HG03060 (cell line): ENCODE measurements around the gene MND1.
"Not testable (repeated sequence)": the region's sequence is repeated elsewhere in the genome, so short reads cannot be mapped to it uniquely, and the experiment has no call there.

ENCODE experiments used
- ATAC-seq: cut with Tn5 transposase; IDR thresholded peaks from one replicate; pipeline ENCODE4 v1.9.1; 2021; ENCODE audit warnings: low read depth, moderate number of reproducible peaks; ENCODE audit not compliant: unreplicated experiment

Gene MND1

DNA sequence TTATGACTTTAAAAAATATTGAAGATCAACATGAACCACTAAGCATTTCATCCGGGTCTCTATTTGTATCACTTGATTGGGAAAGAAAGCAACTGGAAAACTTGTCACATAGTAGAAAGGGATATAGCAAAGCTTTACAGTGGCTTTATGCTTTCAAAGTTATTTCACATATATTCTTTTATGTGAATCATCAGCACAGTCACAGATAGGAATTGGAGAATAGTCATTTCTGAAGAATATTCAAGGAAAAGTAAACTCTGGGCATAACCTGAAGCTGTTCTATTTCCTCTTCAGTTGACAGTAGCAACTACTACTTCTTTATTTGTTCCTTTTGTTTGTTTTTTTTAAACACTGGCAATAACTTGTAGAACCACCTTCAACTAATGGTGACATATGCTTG, 50.5 kb downstream of the MND1 start:
- ATAC-seq: no peak

DNA sequence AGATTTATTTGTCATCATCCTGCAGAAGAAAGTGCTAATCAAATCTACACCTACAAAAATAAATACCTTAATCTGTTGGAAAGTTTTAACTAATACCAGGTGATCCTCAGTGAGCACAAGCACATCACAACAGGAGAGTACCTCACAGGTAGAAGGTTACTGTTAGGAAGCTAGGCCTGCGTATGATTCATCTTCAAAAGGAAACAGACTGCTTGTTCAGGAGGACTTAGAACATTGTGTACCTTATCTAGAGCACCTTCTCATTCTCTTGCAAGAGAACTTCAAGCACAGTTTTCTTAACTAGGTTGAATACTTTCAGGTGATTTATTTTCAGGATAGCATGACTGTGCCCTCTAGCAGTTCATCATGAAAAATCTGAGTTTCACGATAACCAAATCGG, 54.2 kb downstream of the MND1 start:
- ATAC-seq: no peak

DNA sequence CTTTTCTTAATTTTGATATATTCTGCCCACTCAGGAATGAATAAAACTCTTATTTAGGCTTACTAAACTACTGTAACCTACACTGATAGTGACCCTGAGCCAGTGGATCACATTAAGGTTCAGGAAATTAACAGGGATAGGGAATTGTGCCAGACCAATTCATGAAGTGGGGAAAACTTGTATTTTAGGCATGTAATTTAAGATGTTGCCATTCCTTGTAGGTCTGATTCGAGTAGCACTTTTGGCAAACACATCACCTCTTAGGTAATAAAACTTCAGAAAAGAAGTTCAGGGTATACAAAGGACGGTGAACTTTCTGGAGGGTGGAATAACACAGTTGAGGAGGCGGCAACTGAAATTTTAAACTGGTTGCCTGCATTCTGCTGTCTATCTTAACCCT, 54.9 kb downstream of the MND1 start:
- ATAC-seq: no peak

- ATAC-seq: no peak
These were observed 57.0 kb downstream of the MND1 start for GRCh38 chr4:153401501-153401900.

DNA sequence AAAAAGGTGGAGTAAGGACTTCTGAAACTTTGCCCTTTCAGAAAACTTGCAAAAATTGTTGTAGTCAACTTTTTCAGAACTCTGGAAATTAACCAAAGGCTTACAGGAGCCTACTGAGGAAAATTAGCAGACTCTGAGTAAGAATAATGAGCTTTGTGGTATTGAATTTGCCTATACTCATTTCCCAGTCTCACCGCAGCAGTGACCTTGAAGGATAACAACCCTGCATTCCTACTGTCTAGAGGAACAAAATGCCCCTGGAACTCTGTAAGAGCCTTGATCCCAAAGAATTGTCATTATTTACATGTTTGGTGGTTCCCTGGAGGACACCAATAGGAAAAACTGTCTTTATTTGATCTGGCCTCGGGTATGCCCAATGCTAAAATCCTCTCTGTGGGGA, 57.9 kb downstream of the MND1 start:
- no peak for ATAC-seq

DNA sequence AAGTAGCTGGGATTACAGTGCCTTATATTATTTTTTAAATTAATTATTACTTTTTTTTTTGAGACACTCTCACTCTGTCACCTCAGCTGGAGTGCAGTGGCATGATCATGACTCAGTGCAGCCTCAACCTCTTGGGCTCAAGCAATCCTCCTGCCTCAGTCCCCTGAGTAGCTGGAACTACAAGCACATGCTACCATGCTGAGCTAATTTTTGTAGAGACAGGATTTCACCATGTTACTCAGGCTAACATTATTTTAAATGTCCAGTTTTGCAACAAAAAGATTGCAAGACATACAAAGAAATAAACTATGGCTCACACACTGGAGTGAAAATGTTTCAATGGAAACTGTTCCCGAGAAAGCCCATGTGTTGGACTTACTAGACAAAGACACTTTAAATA, 59.2 kb downstream of the MND1 start:
- ATAC-seq: no peak

DNA sequence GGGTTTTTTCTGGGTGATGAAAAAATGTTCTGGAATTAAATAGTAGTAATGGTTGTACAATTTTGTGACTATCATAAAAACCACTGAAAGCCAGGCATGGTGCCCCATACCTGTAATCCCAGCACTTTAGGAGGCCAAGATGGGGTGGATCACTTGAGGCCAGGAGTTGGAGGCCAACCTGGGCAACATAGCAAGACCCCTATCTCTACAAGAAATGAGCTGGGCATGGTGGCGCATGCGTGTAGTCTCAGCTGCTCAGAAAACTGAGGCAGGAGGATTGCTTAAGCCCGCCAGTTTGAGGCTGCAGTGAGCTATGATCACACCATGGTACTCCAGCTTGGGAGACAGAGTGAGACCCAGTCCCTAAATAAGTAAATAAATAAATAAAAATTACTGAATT, 63.4 kb downstream of the MND1 start:
- no peak for ATAC-seq

- ATAC-seq: no peak
These were observed 64.4 kb downstream of the MND1 start for GRCh38 chr4:153408932-153409331.

GRCh38 chr4:153409412-153409811, 64.9 kb downstream of the MND1 start:
- ATAC-seq: no peak

- no peak for ATAC-seq
These were observed 65.5 kb downstream of the MND1 start for GRCh38 chr4:153409924-153410501.

DNA sequence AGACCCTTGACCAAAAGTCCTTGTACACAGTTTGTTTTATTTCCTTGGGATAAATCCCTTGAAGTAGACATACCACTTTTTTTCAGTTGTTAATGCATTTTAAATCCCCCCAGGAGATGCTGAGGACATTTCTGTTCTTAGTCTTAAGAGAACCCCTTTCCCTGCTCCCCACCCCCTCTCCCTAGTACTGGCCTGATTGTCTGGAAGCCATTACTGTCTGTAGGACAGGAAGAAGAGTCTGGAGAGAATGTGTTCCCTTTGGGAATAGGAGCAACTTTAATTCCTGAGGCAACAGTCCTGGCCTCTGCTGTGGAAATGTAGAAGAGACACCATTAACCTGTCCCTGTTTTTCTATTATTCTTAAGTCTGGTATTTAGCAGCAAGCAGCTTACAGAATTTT, 69.4 kb downstream of the MND1 start:
- no peak for ATAC-seq

DNA sequence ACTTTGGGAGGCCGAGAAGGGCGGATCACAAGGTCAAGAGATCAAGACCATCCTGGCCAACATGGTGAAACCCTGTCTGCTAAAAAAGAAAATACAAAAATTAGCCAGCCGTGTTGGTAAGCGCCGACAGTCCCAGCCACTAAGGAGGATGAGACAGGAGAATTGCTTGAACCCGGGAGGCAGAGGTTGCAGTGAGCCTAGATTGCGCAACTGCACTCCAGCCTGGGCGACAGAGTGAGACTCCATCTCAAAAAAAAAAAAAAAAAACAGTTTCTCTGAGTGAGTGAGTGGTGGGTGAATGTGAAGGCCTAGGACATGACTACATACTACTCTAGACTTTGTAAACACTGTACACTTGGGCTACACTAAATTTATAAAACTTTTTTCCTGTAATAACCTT, 72.0 kb downstream of the MND1 start:
- not testable (repeated sequence) for ATAC-seq

DNA sequence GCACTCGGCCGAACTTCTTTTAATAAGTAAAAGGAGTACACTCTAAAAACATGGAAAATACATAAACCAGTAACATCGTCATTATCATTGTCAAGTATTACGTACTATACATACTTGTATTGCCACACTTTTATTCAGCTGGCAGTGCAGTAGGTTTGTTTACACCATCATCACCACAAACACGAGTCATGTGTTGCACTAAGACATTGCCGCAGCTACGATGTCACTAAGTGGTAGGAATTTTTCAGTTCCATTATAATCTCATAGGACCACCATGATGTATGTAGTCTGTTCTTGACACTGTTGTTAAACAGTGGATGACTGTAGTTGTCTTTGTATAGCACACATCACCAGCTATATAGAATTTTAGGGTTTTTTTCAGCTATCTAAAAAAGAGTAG, 73.6 kb downstream of the MND1 start:
- ATAC-seq: no peak

DNA sequence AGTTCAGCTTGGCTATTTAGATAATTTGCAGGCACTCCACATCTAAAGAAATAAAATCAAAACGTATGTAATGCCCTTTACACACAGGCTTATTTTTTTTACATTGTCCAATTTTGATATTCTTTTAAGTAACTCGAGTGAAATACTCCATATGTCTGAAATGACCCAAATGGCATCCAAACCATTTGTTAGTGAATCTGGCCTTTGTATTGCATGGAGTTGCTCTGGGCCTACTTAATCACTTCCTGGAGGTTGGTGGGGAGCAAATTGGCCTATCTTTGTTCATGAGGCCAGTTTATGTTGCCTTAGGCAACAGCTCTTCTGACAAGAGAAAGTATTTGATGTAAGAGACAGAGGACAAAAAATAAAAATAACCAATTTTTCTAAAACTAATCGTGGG, 74.1 kb downstream of the MND1 start:
- ATAC-seq: no peak

DNA sequence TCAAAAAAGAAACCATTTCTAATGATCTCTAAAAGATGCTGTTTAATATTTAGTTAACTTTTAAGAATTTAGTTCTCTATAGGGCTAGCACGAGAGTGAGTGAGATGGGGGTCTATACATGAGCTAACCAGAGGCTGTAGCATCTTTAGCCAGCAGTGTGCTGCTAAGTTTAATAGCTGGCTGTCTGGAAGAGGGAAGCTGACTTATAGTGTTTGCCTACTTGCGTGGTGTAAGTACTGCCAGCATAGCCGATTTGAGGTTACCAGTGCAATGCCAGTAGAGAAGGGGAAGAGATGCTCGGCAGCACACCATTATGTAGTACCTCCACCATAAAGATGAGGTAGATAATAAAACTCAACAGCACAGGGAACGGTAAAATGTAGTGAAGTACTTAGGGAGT, 74.5 kb downstream of the MND1 start:
- no peak for ATAC-seq

DNA sequence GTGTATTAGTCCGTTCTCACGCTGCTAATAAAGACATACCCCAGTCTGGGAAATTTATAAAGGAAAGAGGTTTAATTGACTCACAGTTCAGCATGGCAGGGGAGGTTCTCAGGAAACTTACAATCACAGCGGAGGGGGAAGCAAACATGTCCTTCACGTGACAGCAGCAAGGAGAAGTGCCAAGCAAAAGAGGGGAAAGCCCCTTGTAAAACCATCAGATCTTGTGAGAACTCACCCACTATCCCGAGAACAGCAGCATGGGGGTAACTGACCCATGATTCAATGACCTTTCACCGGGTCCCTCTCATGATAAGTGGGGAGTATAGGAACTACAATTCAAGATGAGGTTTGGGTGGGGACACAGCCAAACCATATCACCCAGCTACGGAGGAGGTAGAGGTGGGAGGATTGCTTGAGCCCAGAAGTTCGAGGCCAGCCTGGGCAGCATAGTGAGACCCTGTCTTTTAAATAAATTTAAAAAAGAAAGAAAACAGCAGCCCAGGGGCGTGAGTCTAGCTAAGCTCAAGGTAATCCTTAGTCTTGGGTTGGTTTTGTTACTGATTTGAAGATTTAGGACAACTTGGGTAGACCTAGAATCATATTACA, 75.3 kb downstream of the MND1 start:
- ATAC-seq: no peak

- ATAC-seq: no peak
These were observed 75.9 kb downstream of the MND1 start for GRCh38 chr4:153420361-153420760.

GRCh38 chr4:153421941-153422340, 77.5 kb downstream of the MND1 start:
- ATAC-seq: peak; percentile 54

GRCh38 chr4:153426207-153426885, 81.9 kb downstream of the MND1 start:
- peak; percentile 57 for ATAC-seq

- ATAC-seq: no peak
These were observed 83.0 kb downstream of the MND1 start for GRCh38 chr4:153427363-153428071.

DNA sequence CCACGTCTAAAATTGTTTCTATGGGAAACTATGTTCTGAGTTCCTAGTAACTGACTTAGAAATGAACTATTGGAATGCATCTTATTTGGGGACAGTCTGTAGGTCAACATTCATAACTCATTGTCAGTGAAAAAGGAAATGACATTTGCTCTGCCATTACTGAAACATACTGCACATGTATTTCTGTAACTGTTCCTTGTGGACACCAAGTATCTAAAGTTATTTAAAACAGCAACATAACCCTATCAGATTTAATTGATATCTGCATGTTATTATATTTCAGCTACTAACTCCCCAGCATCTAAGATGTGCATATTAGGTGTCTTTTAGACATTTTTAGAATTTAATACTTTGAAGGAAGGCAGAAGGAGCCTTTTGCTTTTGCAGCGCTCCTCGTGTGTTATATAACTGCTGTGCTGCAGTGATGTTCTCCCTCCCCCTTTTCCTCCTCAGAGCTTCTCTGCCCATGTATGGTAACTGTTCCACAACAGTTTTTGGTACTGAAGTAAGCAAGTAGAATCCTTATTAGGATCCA, 84.5 kb downstream of the MND1 start:
- no peak for ATAC-seq
